Osteoblast (primary cell): Measurements from ENCODE around the gene WNT8B. TPM values are rescaled to one million over a fixed set of nuclear protein-coding genes. Genes with fewer than 3 reads are reported as not detected.

Source experiments
- DNase-seq: peaks from one replicate; pipeline ENCODE4 v3.0.0; 2011; ENCODE audit warnings: low spot score, mixed read lengths; ENCODE audit not compliant: insufficient read length; ENCODE audit errors: missing footprints
- H2AFZ ChIP-seq: 2 replicates; pipeline ENCODE4 v1.6.0; 2011; ENCODE audit warnings: mild to moderate bottlenecking, low read length
- H3K27ac ChIP-seq: 2 replicates; pipeline ENCODE4 v1.5.1; 2011; ENCODE audit warnings: mild to moderate bottlenecking, low read depth, low read length, moderate library complexity
- H3K27me3 ChIP-seq: 2 replicates; pipeline ENCODE4 v1.6.0; 2012; ENCODE audit warnings: mild to moderate bottlenecking, control low read depth, inconsistent platforms, low read length, moderate library complexity; ENCODE audit not compliant: insufficient read depth
- H3K36me3 ChIP-seq: 2 replicates; pipeline ENCODE4 v1.5.1; 2011; ENCODE audit warnings: mild to moderate bottlenecking, low read length, control low read depth, moderate library complexity; ENCODE audit not compliant: insufficient read depth
- H3K4me1 ChIP-seq: 2 replicates; pipeline ENCODE4 v1.5.1; 2011; ENCODE audit warnings: mild to moderate bottlenecking, low read length, control low read depth, moderate library complexity; ENCODE audit not compliant: insufficient read depth
- H3K4me2 ChIP-seq: 2 replicates; pipeline ENCODE4 v1.6.0; 2011; ENCODE audit warnings: mild to moderate bottlenecking, low read length; ENCODE audit not compliant: insufficient read depth
- H3K4me3 ChIP-seq: fragments of 200-600 bp; sonication (generic); 3 replicates; pipeline ENCODE4 v1.5.1; 2012; ENCODE audit warnings: mild to moderate bottlenecking, low read length, inconsistent platforms; ENCODE audit not compliant: insufficient read depth
- H3K79me2 ChIP-seq: 2 replicates; pipeline ENCODE4 v1.6.0; 2012; ENCODE audit warnings: mild to moderate bottlenecking, low read length, control low read depth, inconsistent platforms; ENCODE audit not compliant: insufficient read depth
- H3K9me3 ChIP-seq: 2 replicates; pipeline ENCODE4 v1.5.1; 2011; ENCODE audit warnings: low read depth, low read length, control low read depth
- H4K20me1 ChIP-seq: 2 replicates; pipeline ENCODE4 v1.6.0; 2012; ENCODE audit warnings: mild to moderate bottlenecking, low read length, control low read depth; ENCODE audit not compliant: insufficient read depth
- total RNA-seq: library from RNA; depleted of rRNA; stranded (reverse); fragments of >200 nt; gene quantifications from 2 replicates; pipeline ENCODE4 v1.2.3, GENCODE V29; 2012
- TF ChIP-seq, protein P1 (sequence below): IDR thresholded peaks from 2 replicates; pipeline ENCODE4 v1.5.1; 2011; ENCODE audit warnings: mild to moderate bottlenecking, low read depth, low read length, moderate library complexity; ENCODE audit errors: extremely low read depth

Gene WNT8B
- total RNA-seq, 1 donor = not detected

GRCh38 chr10:100446130-100446761 lies 16.6 kb upstream of the WNT8B start:
- no peaks in the 10 kb centered on the region for H3K4me1 ChIP-seq

GRCh38 chr10:100447663-100448062 lies 15.1 kb upstream of the WNT8B start:
- DNase-seq = no peak
- Histone ChIP-seq H4K20me1 (no peaks in the 10 kb centered on the region), H3K36me3 (no peaks in the 10 kb centered on the region), H2AFZ (no peak overlapping the region), H3K27ac (no peak overlapping the region), H3K79me2 (no peaks in the 10 kb centered on the region), H3K4me2 (no peak overlapping the region), H3K4me1 (no peaks in the 10 kb centered on the region), H3K27me3 (peaks cover 2% of the 10 kb centered on the region), H3K9me3 (no peaks in the 10 kb centered on the region), H3K4me3 (no peak overlapping the region)
- TF ChIP-seq, protein P1, sequence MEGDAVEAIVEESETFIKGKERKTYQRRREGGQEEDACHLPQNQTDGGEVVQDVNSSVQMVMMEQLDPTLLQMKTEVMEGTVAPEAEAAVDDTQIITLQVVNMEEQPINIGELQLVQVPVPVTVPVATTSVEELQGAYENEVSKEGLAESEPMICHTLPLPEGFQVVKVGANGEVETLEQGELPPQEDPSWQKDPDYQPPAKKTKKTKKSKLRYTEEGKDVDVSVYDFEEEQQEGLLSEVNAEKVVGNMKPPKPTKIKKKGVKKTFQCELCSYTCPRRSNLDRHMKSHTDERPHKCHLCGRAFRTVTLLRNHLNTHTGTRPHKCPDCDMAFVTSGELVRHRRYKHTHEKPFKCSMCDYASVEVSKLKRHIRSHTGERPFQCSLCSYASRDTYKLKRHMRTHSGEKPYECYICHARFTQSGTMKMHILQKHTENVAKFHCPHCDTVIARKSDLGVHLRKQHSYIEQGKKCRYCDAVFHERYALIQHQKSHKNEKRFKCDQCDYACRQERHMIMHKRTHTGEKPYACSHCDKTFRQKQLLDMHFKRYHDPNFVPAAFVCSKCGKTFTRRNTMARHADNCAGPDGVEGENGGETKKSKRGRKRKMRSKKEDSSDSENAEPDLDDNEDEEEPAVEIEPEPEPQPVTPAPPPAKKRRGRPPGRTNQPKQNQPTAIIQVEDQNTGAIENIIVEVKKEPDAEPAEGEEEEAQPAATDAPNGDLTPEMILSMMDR = no peak

More at GRCh38 chr10:100446130-100446761, 16.6 kb upstream of the WNT8B start:
- Histone ChIP-seq H3K79me2 (no peaks in the 10 kb centered on the region), H3K27me3 (peaks cover 2% of the 10 kb centered on the region), H3K4me3 (no peak overlapping the region), H3K36me3 (no peaks in the 10 kb centered on the region), H3K9me3 (no peaks in the 10 kb centered on the region), H4K20me1 (no peaks in the 10 kb centered on the region), H3K27ac (no peak overlapping the region), H2AFZ (no peak overlapping the region), H3K4me2 (no peak overlapping the region)
- DNase-seq = no peak
- TF ChIP-seq, protein P1 = no peak

DNA sequence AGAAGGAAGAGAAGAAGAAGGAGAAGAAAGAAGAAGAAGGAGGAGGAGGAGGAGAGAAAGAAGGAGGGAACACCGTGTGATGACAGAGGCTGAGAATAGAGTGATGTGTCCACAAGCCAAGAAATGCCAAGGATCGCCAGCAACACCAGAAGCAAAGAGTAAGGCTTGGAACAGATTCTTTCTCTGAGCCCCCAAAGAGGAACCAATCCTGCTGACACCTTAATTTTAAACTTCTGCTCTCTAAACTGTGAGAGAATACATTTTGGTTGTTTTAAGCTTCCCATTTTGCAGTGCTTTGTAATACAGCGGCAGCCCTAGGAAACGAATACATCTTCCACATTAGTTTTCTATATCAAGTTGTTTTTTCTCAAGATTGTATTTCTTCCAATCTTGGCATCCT lies 13.9 kb upstream of the WNT8B start:
- no peak overlapping the region for H3K4me2 ChIP-seq
- H3K9me3 ChIP-seq = no peaks in the 10 kb centered on the region
- no peak for DNase-seq
- TF ChIP-seq, protein P1 = no peak
- H3K36me3 ChIP-seq = no peaks in the 10 kb centered on the region
- no peak overlapping the region for H3K4me3 ChIP-seq
- H3K27ac ChIP-seq = no peak overlapping the region
- no peaks in the 10 kb centered on the region for H4K20me1 ChIP-seq
- no peaks in the 10 kb centered on the region for H3K79me2 ChIP-seq
- H3K27me3 ChIP-seq = peaks cover 2% of the 10 kb centered on the region
- no peak overlapping the region for H2AFZ ChIP-seq
- no peaks in the 10 kb centered on the region for H3K4me1 ChIP-seq

DNA sequence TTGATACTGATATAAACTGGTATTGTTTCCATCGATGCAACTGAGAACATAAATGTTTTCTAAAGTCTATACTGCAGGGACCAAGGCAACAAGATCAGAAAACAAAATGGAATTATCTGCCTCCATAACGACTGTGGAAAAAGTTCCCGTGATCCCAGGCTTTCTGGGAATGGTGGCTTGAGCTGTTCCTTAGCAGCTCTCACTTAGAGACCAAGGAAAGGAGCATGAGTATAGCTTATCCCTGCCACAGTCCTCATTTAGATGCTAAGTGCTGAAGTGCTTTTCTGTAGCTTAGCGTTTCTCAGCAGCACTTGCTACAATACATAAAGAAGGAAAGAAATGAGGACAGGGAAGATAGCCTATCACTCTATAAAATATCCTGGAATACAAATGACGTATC lies 5.5 kb downstream of the WNT8B start:
- no peaks in the 10 kb centered on the region for H3K79me2 ChIP-seq
- H3K27ac ChIP-seq = no peak overlapping the region
- no peak for DNase-seq
- H3K4me1 ChIP-seq = peaks cover 16% of the 10 kb centered on the region
- TF ChIP-seq, protein P1 = no peak
- no peak overlapping the region for H3K4me2 ChIP-seq
- H4K20me1 ChIP-seq = no peaks in the 10 kb centered on the region
- H3K27me3 ChIP-seq = peaks cover 43% of the 10 kb centered on the region
- H3K9me3 ChIP-seq = no peaks in the 10 kb centered on the region
- no peak overlapping the region for H2AFZ ChIP-seq
- no peak overlapping the region for H3K4me3 ChIP-seq
- no peaks in the 10 kb centered on the region for H3K36me3 ChIP-seq
